HG02885 (cell line): ENCODE results near the gene SLAMF8.
A peak's percentile ranks its signal among the peaks of the same experiment; 100 is the strongest.

Experiments used
- ATAC-seq: cut with Tn5 transposase; IDR thresholded peaks from one replicate; pipeline ENCODE4 v1.9.1; 2021; ENCODE audit warnings: mild to moderate bottlenecking; ENCODE audit not compliant: unreplicated experiment, poor library complexity

SLAMF8 gene

GRCh38 chr1:159826441-159827101 lies at the start of gene SLAMF8:
Gene SLAMF8 (plus strand): TSS chr1:159826873. CDS start chr1:159826899, 26 bp downstream.
- peak; percentile 42 for ATAC-seq

GRCh38 chr1:159778266-159778665 lies 48.4 kb upstream of the SLAMF8 start:
- ATAC-seq: no peak

- ATAC-seq: no peak
These were observed 47.2 kb upstream of the SLAMF8 start for GRCh38 chr1:159779403-159779851.

GRCh38 chr1:159780583-159781582 lies 45.8 kb upstream of the SLAMF8 start, which contains the start of gene DUSP23:
Gene DUSP23 (plus strand): TSS chr1:159780962. CDS start chr1:159781101, 139 bp downstream.
- ATAC-seq: peak; percentile 99

- no peak for ATAC-seq
These were observed 44.7 kb upstream of the SLAMF8 start for GRCh38 chr1:159781992-159782391.

- ATAC-seq: no peak
These were observed 42.9 kb upstream of the SLAMF8 start for GRCh38 chr1:159783724-159784123.

- no peak for ATAC-seq
These were observed 40.2 kb upstream of the SLAMF8 start for GRCh38 chr1:159786465-159786864.

- ATAC-seq: no peak
These were observed 39.7 kb upstream of the SLAMF8 start for GRCh38 chr1:159786966-159787365.

GRCh38 chr1:159790237-159790917 lies 36.3 kb upstream of the SLAMF8 start:
- no peak for ATAC-seq

GRCh38 chr1:159791031-159791430 lies 35.6 kb upstream of the SLAMF8 start:
- ATAC-seq: no peak

GRCh38 chr1:159791461-159791860 lies 35.2 kb upstream of the SLAMF8 start:
- no peak for ATAC-seq

- no peak for ATAC-seq
These were observed 31.1 kb upstream of the SLAMF8 start for GRCh38 chr1:159795534-159795933.

GRCh38 chr1:159798893-159799292 lies 27.8 kb upstream of the SLAMF8 start:
- peak; percentile 53 for ATAC-seq

- no peak for ATAC-seq
These were observed 27.2 kb upstream of the SLAMF8 start for GRCh38 chr1:159799446-159799985.

GRCh38 chr1:159800177-159800930 lies 26.3 kb upstream of the SLAMF8 start:
- no peak for ATAC-seq

GRCh38 chr1:159802111-159802510 lies 24.6 kb upstream of the SLAMF8 start, which contains the start of gene FCRL6:
Gene FCRL6 (plus strand): TSS chr1:159802360. CDS start chr1:159802425, 65 bp downstream.
- no peak for ATAC-seq

- ATAC-seq: no peak
These were observed 22.6 kb upstream of the SLAMF8 start for GRCh38 chr1:159803956-159804689.

- no peak for ATAC-seq
These were observed 21.7 kb upstream of the SLAMF8 start for GRCh38 chr1:159804924-159805323.

- no peak for ATAC-seq
These were observed 10.7 kb upstream of the SLAMF8 start for GRCh38 chr1:159815926-159816325.
